Stimulated activated CD8-positive, alpha-beta memory T cell treated with anti-CD3 and anti-CD28 coated beads, Interleukin-15, amount 100 ng/mL, for 4 hours (primary cell): ENCODE results near the gene SMARCB1.
"Not testable (repeated sequence)": the region's sequence is repeated elsewhere in the genome, so short reads cannot be mapped to it uniquely, and the experiment has no call there.

Experiments
- DNase-seq, 2 donors: peaks; one replicate each; pipeline ENCODE4 v3.0.0-alpha.2; 2020; ENCODE audit warnings: low read depth in 2 of 2

Gene SMARCB1

DNA sequence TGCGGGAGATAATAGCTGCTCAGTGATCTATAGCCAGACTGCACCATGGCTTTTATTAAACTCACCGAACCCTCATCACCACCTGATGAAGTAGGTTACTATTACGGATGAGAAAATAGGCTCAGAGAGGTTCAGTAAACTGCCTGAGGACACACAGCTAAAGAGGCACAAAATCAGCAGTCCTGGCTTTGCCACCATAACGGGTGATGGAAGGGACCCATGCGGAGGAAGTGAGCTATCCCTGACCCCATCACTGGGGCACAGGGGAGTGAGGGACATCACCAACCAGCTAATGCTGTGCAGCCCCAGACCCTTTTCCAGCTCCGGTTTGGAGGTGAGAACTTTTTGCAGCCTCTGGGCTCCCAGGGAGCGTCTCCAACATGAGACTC lies 59.3 kb downstream of the SMARCB1 start:
- no peak for DNase-seq

- no peak for DNase-seq
Measured at GRCh38 chr22:23847310-23847920, 60.6 kb downstream of the SMARCB1 start.

- DNase-seq = no peak
Measured at GRCh38 chr22:23847991-23848864, 61.5 kb downstream of the SMARCB1 start.

- DNase-seq = peak; percentile 58 to 60
Measured at GRCh38 chr22:23849009-23850006, 62.5 kb downstream of the SMARCB1 start.

DNA sequence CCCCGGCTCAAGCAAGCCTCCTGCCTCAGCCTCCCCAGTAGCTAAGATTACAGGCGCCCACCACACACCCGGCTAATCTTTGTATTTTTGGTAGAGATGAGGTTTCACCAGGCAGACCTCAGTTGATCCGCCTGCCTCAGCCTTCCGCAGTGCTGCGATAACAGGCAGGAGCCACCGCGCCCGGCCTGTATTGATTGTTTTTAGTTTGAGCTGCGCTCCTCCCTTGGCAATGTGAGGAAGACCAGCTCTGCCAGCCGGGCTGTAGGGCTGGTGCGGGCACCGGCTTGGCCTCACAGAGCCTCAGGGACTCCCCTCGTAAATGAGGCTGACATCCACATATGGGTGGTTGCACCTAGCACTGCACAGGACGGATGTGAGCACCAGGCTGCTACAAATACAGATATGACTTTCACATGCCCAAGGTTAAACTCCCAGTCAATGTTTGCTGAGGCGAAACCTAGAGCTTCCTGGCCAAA lies 63.4 kb downstream of the SMARCB1 start:
- DNase-seq = no peak

DNA sequence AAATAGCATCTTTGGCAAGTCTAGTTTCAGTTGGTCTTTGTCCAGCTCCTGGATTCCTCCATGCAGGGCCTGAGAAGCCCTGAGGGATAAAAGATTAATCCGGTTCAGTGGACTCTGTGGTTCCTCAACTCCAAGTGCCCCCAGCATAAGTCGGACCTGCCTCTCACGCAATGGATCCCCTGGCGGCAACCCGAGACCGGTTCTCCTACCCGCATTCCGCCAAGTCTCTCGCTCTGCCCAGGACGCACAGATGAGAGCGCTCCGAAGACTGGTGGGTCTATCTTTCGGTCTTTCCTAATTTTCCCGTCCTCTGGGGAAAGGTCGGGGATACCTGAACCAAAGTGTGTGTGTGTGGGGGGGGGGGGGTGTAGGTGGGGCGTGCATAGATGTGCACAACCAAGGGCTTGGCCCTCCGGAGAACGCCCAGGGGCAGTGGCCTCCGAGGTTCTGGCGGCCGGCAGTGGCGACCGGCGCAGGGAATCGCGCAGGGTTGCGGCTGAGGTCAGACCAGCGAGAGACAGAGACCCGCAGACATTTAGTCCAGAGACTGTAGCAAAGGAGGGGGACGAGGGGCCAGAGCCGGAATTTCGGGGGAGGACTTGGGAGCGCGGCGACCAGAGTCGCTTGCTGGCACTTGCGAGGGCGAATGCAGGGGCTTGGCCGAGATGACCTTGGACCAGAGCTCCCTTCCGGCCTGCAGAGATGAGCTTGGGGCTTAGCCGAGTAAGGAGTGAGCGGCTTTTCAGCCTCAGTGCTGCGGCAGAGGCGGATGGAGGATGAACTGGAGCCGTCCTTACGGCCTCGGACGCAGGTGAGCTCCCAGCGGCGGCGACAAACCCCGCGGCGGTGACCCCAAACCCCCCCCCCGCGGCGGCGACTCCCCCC lies 70.2 kb downstream of the SMARCB1 start:
- DNase-seq = no peak

DNA sequence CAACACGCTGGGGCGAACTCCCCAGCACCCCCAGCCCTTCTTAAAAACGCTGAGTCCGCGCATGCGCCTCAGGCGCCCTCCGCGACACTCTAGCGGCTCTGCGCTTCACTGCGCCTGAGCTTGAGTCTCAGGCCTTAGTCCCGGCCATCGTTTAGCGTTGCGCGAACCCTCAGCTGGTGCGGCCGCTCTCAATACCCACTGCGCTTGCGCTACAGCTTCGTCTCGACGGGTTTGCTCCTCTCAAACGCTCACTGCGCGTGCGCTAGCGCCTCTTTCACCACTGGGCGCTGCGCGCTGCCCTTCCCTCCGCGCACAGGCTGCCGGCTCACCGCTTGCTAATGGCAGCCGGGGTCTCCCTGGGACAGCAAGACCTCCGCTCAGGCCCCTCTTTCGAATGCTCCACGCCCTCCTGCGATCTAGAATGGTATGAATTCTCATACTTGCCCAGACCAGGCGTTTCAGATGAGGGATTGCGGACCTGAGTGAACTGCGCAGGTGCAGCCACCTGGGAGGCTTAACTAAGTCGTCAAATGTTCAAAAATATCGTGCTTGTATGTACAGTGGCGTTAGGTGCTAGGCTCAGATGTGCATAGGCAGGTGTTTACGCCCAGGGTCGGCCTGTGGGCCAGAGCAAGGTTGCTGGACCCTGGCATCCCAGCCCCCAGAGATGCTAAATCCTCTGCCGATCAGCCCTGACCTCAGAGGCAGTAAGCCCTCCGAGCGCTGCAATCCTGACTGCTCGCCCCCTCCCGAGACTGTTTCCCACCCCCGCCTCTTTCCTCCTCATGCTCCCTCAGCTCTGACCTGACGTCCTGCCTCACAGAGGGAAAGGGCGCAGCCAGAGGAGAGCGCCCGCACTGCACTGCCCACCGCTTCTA lies 71.1 kb downstream of the SMARCB1 start, which contains the start of gene SLC2A11:
Gene SLC2A11 (plus strand): TSS at position 270 of the 878 bp plus-strand sequence. CDS start 125 bp downstream, at position 395.
- peak; percentile 87 to 88 for DNase-seq

DNA sequence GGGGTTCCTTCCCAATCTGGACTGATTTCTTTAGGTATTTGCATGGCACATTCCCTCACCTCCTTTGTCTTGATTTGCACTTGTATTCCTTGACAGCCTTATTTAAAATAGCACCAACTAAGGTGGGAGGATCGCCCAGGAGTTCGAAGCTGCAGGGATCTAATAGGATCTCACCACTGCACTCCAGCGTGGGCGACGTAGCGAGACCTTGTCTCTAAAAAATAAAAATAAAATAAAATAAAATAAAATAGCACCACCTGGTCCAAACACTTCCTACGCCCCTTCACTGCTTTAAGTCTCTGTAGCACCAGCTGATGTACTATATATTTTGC lies 71.7 kb downstream of the SMARCB1 start:
- no peak for DNase-seq

DNA sequence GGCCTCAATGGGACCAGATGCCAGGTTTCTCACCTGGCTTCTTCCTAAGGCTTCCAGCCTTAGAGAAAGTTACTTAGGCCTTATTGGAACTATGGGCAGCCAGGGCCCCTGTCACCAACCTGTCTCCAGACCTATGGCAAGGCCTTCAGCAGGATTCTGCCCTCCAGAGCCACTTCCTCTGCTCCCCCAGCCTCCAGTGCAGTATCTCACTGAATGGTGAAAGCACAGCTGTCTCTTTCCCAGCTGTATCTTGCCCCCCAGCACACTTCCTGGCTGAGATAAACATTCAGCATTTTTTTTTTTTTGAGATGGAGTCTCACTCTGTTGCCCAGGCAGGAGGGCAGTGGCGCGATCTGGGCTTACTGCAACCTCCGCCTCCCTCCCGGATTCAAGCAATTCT lies 72.4 kb downstream of the SMARCB1 start:
- no peak for DNase-seq

GRCh38 chr22:23860187-23860586 lies 73.4 kb downstream of the SMARCB1 start:
- DNase-seq = not testable (repeated sequence)

DNA sequence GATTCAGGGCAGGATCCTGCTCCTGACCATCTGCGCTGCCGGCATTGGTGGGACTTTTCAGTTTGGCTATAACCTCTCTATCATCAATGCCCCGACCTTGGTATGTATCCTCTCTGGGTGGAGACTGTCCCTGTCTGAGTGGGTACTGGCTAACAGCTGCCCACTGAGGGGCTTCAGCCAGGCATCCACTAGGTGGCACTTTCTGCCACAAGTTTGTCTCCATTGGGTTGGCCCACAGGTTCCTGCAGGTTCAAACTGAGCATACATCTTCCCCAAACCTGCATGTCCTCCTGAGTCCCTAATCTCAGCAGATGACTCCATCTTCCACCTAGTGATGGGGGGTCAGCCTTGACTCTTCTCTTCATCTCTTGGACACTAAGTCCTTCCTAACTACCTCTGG lies 75.3 kb downstream of the SMARCB1 start:
- no peak for DNase-seq

DNA sequence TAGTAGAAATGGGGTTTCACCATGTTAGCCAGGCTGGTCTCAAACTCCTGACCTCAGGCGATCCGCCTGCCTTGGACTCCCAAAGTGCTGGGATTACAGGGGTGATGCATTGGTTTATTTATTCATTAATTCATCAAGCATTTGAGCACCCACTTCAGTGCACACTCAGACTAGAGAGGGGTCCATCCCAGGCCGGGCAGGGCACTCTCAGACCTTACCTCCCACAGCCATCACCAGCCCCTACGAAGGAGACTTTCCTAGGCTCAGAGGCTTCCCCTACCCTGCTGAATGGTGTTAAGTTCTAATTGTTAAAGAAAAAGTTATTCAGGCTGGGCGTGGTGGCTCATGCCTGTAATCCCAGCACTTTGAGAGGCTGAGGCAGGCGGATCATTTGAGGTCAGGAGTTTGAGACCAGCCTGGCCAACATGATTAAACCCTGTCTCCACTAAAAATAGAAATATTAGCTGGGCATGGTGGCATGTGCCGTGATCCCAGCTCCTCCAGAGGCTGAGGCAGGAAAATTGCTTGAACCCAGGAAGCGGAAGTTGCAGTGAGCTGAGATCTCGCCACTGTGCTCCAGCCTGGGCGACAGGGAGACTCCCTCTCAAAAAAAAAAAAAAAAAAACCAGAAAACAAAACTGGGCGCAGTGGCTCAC lies 77.9 kb downstream of the SMARCB1 start:
- not testable (repeated sequence) for DNase-seq

DNA sequence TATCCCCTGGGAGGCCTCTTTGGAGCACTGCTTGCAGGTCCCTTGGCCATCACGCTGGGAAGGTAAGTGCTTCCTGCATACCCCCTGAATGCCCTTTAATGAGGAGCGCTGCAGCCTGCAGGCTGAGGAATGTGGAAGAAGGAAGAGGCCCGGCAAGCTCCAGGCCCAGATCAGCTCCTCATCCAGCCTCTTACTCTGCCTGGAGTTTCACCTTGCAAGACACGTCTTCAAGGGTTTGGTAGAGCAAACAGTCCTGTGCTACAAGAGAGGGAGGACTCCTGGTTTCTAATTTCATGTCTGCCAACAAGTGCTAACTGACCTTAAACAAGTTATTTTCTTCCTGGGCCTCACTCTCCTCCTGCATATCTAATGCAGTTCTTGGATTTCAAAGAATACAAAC lies 81.8 kb downstream of the SMARCB1 start:
- DNase-seq = no peak

GRCh38 chr22:23874871-23875270 lies 88.1 kb downstream of the SMARCB1 start:
- DNase-seq = no peak

DNA sequence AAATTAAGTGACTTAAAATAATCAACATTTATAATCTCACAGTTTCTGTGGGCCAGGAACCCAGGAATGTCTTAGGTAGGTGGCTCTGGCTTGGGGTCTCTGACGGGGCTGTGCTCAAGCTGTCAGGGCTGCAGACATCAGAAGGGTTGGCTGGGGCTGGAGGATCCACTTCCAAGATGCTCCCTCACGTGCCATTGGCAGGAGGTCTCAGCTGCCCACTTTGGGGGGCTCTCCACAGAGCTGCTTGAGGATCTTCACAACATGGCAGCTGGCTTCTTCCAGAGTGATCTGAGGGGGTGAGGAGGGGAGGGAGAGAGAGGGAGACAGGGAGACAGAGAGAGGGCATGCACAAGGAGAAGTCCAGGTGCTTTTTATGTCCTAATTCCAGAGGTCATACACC lies 89.0 kb downstream of the SMARCB1 start:
- no peak for DNase-seq

- DNase-seq = no peak
Measured at GRCh38 chr22:23877566-23877965, 90.8 kb downstream of the SMARCB1 start.

GRCh38 chr22:23878219-23878618 lies 91.5 kb downstream of the SMARCB1 start:
- no peak for DNase-seq

DNA sequence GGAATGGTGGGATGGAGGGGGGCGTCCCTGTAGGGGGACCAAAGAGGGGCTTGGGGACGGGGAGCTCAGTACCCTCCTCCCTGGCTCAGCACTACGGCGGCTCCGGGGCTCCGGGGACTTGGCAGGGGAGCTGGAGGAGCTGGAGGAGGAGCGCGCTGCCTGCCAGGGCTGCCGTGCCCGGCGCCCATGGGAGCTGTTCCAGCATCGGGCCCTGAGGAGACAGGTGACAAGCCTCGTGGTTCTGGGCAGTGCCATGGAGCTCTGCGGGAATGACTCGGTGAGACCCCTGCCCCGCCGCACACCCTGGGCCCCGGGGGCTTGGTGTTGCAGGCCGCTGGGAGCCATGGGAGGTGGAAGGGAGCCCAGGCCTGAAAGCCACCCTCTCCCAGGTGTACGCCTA lies 95.6 kb downstream of the SMARCB1 start:
- DNase-seq = no peak

DNA sequence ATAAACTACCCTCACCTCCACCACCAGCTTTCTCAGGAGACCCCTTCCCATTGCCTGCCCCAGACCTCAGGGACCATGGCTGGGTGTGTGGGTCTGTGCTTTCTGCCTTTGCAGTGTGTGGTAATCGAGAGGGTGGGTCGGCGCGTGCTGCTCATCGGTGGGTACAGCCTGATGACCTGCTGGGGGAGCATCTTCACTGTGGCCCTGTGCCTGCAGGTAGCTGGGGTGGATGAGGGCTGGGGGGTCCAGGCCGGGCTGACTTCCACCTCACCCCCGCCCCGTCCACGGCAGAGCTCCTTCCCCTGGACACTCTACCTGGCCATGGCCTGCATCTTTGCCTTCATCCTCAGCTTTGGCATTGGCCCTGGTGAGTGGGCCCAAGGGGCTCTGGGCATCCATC lies 96.9 kb downstream of the SMARCB1 start:
- no peak for DNase-seq
